HK-2 (cell line): Measurements from ENCODE around the gene CA9.

ENCODE experiments used
- DNase-seq: peaks from one replicate; pipeline ENCODE4 v3.0.0-alpha.2; 2018; ENCODE audit not compliant: unreplicated experiment

The CA9 gene

DNA sequence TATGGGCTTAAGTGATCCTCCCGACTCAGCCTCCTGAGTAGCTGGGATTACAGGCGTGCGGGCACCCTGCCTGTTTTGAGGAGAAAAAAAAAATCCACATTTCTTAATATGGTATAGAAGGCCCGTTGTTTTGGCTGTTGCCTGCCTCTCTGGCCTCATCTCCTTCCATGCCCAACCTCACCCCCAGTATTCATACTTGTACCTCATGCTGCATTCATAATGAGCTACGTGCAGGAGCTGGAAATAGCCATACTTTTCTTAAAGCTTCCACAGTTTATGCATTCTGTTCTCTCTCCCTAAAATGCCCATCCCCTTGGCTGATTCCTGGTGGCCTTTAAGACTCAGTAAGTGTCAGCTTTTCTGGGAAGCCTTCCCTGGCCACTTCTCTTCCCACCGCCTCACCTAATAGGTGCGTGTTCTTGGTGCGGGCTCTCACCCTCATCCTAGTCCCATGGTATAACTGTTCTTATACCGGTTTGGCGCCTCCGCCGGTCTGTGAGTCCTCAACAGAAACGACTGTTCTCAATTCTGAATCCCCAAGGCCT is 18.1 kb downstream of the CA9 start:
- no peak for DNase-seq

- no peak for DNase-seq
These were observed 22.2 kb downstream of the CA9 start for GRCh38 chr9:35695943-35696401.

DNA sequence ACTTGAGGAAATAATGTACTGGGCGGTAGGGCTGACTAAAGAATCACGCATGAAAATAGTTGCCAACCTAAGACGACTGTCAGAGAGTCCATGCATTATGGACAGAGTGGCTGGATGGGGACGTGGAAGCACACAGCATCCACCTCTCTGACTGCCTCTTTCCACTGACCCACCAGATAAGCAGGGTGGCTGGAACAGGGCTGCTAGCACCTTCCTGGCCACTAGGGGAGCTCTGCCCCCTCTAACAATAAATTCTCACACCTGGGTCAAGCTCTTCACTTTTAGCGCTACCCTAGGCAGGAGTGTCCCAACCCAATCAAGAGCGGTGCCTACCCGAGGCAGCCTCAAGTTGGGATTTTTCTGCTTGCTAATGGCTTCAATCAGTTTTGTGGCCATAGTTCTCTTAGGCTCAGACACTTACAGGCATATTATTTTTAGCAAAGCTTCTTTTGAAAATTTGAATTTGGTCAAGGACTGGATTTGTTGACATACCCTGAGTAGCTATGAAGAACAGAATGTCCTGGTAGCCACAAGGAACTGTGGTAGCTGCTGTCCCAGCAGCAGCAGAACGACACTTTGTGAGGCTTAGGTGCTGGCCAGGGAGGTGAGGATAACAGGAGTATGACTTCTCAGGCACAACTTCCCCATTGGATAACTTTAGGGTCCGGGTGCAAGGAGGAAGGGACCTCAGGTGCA is 22.9 kb downstream of the CA9 start:
- DNase-seq = no peak

- no peak for DNase-seq
These were observed 23.8 kb downstream of the CA9 start for GRCh38 chr9:35697486-35697885.

DNA sequence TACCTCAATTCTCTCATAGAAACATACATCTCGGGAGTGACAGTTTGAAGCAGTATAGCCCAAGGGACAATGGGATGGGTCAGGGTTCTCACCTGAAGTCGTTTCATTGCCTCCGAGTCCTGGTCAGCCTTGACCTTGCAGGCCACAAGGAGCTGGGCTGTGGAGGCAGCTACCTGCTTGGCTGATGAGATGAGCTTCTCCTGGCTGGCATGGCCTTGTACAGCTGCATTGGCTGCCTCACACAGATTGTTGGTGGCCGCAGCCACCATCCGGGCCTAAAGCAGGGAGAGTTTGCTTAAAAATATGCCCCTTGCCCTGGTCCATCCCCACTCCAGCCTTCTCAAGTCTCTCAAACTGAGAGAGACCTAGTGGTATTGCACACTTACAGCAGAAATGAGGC is 24.5 kb downstream of the CA9 start:
- DNase-seq = no peak

- no peak for DNase-seq
These were observed 26.3 kb downstream of the CA9 start for GRCh38 chr9:35700031-35700430.

- DNase-seq = no peak
These were observed 27.2 kb downstream of the CA9 start for GRCh38 chr9:35700942-35701341.

- DNase-seq = no peak
These were observed 29.0 kb downstream of the CA9 start for GRCh38 chr9:35702696-35703095.

GRCh38 chr9:35703906-35704672 is 30.4 kb downstream of the CA9 start:
- DNase-seq = no peak

DNA sequence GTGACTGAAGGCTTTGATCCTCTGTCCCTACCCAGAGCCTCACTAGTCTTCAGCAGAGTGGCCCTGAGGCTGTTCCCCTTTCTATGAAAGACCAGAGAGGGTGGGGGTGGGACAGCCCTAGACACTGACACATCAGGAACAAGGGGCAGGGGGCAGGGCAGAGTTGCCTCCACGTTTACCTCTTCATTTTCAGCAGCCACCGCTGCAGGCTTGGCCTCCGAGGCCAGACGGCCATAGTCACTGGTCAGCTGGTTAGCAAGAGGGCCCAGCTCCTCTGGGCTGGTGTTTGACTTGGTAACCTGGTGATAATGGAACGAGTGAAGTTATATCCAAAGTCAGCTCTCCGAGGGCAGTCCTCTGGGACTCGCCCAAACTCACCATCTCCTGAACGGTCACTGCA is 31.6 kb downstream of the CA9 start:
- no peak for DNase-seq

- DNase-seq = no peak
These were observed 32.2 kb downstream of the CA9 start for GRCh38 chr9:35705836-35706430.

DNA sequence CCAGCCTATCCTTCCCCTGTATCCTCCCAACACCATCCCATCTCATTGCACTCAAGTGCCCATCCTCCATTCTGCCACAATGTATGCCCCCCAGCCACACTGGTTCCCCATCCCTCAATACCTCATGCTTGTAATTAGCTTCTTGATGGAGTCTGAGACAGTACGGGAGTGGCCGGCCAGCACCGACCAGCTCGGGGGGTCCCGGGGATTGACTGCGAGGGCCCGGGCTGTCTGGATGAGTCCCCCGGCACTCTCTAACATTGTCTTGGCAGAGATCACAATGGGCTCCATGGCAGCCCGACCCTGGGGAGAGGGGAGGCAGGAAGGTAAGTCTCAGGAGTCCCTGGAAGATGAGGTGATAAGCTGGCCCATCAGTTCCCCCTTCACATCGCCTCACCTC is 33.2 kb downstream of the CA9 start:
- DNase-seq = no peak

DNA sequence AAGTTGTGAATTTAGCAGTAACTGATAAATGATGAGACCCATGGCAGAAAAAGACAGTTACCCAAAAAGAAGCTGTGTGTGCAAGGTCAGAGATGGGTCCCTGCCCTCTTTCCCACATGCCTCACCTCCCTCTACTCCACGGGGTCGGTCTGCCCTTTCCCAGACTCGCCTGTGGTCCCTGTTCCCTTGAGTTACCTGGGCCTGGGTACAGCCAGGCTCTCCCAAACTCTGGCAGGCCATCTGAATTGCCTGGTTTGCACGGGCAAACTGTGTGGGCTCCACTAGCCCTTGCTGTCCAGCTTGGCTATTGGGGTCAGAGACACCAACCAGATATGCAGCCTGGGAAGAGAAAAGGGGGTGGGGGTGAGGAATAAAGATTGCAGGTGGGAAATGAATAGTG is 34.4 kb downstream of the CA9 start:
- DNase-seq = no peak

GRCh38 chr9:35710818-35711500 is 37.2 kb downstream of the CA9 start:
- DNase-seq = no peak

GRCh38 chr9:35711501-35712428 is 38.0 kb downstream of the CA9 start:
- DNase-seq = no peak

DNA sequence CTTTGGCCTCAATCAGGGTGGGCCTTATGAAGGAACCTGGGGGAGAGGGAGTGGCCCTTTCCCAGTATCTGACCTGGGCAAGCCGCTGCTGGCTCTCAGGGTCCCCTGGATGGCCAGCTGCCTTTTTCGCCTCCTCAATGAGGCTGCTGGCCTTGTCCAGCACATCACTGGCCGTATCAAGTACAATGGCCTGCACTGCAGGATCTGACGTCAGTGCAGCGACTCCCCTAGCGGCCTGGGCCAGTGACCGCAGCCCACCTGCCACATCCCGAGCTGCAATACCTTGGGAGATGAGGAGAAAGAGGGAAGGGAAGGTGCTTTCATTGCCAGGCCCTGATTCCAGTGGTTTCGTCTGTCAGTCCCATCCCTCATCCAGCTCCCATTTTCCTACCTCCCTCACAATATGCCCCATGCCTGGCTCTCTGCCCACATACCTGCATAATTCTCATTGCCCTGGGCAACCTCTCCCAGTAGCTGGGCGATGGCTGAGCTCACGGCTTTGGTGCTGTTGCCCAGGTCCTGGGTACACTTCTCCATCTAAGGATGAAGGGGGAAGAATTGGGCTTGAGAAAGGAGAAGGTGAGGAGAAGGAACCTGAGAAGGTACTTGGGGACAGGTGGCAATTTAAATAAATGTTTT is 39.2 kb downstream of the CA9 start:
- no peak for DNase-seq

DNA sequence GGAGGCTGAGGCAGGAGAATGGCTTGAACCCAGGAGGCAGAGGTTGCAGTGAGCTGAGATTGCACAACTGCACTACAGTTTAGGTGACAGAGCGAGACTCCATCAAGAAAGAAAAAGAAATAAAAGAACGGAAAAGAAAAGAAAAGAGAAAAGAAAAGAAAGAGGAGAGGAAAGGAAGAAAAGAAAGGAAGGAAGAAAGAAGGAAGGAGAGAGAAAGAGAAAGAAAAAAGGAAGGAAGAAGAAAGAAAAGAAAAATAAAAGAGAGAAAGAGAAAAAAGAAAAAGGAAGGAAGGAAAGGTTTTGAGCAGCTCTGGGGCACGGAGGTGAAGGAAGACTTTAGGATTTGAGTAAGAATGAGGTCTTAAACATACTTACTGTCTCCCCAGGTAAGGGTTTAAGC is 39.9 kb downstream of the CA9 start:
- no peak for DNase-seq

DNA sequence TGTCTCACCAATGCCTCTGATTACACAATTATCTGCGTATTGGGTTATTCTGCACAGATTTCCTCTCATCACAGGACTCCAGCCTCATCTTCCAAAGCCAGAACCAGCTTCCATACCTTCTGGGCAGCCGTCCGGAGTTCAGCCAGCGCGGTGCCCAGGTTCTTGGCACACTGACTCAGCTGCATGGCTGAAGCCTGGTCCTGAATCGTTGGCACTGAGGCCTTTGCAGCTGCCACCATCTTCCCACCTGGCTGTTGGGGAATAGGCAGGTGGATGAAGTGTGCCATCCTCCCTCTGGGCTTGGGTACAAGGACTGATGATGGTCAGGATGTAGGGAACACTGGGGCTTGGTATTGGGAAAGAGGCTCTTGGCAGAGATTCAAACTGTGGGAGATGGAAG is 40.4 kb downstream of the CA9 start:
- no peak for DNase-seq

DNA sequence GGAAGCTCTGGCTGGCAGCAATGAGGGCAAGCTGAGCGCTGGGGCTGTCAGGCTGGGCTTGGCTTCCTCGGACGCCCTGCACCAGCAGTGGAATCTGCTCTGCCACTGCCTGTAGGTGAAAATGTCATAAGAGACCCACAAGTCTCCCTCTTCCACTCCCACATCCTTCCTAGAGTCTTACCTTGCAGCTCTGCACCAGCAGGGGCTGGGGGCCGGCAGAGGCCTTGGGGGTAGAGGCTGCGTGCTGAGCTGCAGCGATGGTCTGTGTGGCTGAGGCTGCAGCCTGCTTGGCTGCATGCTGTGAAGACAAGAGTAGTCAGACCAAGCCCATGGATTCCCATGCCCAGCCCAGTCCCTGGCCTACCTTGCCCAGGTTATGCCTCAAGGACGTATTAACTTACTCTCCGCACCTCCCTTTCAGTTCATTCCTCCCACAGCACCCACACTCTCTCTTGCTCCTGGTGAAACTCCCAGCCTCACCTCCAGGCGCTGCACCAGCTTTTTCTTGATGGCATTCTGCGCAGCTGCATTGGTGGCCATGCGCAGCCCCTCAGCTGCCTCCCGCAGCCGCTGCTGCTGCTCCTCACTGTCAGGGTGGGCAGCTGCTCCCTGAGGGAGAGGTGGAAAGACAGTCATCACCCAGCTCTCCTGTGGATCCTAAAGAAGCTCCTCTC is 41.0 kb downstream of the CA9 start:
- no peak for DNase-seq

DNA sequence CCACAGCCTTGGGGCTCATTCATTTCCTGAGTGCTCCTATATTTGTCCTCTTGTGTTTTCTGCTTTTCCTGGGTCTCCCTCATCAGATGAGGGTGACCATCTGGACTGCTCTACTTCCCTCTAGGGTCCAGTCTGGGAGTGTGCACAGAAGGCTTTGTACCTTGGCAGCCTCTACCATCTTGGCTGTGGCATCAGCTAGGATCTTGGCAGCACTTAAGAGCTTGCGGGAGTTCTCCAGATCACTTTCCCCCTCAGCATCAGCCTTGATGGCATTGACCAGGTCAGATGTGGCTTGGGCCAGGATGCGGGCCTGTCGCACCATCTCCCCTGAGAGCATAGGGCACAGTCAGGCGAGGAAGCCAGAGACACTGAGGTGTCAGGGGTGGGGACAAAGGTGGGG is 42.5 kb downstream of the CA9 start:
- no peak for DNase-seq
